Stimulated activated CD8-positive, alpha-beta memory T cell treated with anti-CD3 and anti-CD28 coated beads, Interleukin-4, amount 100 ng/mL, for 48 hours (primary cell): ENCODE measurements around the gene AMER1.
A peak's percentile ranks its signal among the peaks of the same experiment; 100 is the strongest.
"Not testable (repeated sequence)": the region's sequence is repeated elsewhere in the genome, so short reads cannot be mapped to it uniquely, and the experiment has no call there.

Experiments used
- DNase-seq: peaks from one replicate; pipeline ENCODE4 v3.0.0-alpha.2; 2020

AMER1 gene

DNA sequence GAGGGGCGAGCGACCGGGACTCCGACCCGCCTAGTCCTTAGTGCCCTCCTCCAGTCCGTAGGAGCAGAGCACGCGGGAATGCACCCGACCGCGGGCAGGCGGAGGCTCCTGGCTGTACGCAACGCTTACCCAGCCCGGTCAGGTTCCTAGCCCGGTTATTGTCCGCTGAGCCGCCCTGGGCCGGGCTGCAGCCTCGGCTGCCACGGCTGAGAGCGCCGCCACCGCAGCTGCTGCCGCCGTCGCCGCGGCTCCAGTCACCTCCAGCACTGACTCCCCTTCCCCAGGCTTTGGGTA, at the start of gene AMER1:
Gene AMER1 (minus strand): TSS at position 268 of the 294 bp plus-strand sequence. CDS start 12,422 bp downstream, outside the sequence.
- no peak for DNase-seq

DNA sequence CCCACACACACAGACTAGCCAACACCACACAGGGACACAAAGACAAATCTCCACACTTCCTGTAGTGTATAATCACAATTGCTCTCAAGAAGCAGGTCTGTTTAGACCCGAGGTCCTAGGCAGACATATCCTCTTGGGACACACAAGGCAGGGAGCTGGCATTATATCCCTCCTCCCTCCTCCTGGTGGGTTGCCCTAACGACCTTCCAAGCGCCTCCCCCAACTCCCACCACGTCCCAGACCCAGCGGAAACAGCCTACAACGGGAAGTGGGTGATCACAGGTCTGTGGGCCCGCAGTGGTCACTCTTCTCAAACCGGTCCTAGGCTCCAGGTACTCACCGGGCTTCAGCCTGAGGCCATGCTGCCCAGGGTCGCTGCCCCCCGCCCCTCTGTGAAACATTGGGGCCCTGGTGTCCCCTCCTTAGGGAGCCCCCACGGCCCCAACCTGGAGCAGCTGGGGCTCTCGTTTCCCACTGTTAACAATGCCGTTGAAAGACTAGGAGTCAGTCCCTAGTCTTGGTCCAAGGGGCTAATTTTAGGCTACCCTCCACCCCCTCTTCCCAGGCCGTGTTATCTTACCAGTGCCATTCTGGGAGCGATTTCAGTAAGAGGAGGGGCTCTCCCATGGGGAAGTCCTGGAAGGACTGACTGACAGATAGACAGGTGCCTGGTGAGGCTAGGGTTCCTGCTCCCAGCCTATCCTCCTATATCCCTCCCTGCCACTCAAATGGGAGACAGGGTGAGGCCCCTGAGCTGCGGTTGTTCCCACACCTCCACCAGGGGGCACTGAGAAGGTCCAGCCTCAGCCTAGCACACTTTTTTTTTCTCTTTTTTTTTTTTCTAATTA, 24.8 kb upstream of the AMER1 start, which contains the start of gene ASB12:
Gene ASB12 (minus strand): TSS at position 485 of the 848 bp plus-strand sequence. CDS start 4,957 bp downstream, outside the sequence.
- DNase-seq: no peak

DNA sequence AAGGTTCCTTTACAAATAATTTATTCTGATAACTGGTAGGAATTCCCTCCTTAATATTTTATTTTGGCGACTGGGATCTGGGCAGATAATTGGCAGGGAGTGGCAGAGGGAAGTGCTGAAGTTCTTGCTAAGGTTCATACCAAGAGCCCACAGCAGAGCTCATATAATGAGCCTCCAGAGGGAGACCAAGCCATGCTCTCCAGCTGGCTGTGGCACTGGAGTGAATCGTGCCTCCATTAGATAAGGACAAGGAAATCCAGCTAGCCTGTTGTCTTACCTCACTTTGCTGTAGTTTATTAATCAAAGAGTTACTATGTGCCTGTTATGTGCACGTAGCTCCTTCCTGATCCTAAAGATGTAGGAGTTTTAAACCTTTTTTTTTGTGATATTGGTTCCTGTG, 23.6 kb upstream of the AMER1 start:
- DNase-seq: no peak

DNA sequence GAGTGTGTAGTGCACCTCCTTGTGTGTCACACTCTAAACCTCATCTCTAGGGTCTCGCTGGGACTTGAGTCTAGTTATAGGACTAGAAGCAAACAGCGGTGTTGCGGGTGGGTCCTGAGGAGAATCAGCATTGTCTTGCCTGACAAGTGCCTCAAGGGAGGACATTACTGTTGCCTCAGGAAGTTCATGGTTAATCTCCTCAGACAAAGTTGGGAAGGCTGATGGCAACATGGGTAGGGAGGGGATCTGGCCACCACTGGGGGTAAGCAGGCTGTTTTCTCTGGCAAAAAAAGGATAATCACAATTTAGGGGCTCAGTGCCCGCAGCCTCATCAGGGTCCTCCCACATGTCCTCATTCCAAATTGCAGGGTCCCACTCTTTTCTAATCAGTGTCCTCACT, 12.5 kb upstream of the AMER1 start:
- no peak for DNase-seq

DNA sequence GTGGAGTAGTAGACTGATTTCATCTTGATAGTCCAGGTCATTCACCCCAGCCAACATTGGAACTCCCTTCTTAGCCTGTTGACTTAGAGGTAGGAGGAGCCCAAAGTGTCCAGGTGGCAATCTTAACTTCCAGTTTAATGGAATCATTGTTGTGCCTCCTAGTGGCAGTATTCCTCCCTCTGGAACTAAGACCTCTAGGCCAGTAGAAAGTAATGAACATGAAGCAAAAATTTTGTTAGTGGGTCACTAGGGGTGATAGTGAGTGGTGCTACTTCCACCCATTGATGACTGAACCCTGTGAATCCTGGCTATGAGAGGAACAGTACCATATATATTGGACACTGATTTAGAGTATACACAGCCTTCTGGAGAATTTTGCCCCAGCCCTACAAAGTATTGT, 8.5 kb upstream of the AMER1 start:
- not testable (repeated sequence) for DNase-seq

DNA sequence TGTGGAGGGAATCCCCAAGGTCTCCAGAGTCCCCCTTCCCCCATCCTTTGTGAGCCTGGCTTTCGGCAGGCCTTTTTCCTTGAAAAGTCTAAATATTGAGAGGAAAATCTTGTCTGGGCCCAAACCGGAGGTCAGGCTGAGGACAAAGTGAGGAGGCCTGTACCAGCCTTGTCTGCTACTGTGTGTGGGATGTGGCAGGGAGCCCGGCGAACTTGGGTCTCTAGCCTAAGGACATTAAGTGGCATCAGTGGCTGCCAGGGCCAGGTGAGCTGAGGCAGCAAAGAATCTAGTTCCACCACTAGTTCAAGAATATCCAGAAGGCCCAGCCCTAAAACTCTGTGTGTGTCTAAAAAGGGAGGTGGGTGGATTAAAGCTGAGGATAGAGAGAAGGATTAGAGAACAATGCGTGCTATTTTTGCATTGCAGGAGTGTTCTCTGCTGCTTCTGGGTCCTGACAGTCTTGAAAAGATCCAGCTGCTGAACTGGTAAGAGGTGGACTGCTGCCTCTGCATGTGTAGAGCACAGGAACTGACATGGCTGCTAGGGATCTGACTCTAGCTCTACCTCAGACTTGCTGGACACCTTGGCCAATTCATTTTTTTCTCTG, 1.2 kb upstream of the AMER1 start:
- peak; percentile 22 for DNase-seq

DNA sequence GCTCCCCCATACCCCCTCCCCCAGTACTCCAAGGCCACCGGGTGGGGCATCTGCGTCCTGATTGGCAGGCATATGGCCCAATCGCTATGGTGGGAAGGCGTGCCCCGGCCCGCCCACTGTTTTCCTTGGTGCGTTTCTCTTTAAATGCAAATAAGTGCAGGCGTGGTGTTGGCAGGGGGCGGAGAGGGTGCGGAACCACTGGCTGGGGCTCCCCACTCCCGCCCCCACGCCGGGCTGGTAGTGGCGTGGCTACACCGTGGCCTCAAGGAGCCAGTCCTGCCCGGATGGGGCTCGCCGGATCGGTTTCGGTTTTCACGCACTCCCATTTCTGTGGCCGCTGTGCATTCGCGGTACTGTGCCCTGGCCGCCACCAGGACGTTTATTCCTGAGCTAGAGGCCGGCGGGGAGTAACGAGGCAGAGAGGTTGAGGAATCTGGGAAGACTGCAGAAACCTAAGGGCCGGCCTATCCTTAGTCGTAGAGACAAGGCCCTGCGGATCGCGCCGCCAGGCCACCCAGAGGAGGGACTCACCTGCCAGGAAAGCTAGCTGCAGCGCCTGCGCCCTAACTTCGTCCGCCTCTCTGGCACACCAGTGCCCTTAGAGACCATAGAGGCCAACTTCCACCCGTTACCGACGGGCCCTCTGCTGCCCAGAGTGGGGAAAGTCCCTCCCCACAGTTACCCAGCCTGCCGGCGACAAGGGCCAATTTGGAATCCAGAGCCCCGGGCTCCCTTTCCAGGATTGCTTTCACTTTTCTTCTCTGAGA, 410 bp upstream of the AMER1 start:
- DNase-seq: peak; percentile 88

DNA sequence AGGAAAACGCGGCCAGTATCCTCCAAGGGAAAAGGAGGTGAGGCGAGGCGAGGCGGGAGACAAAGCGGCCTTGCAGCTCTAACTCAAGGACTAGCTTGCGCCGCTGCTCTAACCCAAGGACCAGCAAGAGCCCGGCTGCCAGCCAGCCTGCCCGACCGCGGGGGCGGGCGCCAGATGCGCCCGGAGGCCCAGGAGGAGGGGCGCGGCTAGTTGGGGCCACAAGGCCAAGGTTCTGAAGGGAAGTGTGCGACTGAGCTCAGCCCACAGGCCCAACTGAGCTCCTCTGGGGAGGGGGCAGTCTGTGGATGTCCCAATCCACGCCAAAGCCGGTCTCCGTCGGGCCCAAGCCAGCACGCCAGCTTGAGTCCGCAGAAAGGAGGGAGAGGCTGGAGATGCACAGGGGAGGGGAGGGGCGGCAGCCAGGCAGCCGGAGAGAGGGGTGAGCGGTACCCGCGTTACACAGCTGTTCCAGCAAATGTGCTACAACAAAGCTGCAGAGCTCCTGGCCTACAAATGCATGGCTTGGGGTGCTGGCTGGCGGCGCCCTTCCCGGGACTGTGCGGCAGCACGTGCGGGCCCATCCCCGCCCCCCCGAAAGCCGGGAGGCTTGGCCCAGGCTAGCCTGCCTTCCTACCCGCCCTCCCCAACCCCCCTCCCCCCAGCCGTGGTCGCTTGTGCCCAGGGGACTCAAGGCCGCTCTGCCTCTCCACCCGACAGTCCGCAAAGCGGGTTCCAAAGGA, 637 bp downstream of the AMER1 start:
- DNase-seq: peak; percentile 29

DNA sequence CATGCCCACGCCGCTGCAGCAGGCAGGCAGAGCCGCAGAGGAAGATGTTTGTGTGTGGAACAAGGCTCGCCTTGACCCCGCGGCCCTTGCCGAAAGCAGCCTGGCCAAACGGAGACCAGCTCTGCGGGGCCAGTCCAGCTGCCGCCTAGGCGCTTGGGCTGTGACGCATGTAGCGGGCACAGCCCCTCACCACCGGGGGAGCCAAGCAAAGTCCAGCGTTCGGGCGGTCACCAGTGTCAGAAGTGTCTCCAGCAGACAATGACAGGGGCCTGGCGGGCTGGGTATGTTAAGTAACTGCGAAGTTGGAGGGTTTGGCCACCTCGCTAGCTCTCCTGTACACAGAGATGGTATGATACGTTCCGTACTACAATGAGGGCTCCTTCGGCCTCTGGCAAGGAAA, 1.3 kb downstream of the AMER1 start:
- DNase-seq: no peak

DNA sequence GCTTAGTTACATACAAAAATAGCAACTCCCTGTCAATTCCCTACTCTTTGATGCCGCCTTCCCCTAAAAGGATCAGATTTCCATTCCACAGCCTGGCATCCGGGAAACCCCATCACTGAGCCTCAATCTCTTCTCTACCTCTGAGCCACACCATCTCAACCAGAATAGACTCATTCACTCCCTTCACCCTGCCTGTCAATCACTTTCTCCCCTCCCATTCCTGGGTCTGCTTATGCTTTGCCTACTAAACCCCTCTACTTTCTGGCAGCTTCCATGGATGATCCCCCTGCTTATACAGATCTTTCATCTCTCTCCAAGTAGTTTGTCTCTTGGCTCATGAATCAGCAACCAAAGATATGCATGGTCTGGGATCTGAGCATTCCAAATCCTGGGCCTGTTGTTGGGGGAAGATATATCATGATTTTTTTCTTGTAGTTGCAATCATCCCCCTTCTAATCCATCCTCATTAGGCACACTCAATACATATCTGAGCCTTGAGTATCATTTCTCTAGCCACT, 2.6 kb downstream of the AMER1 start:
- DNase-seq: no peak

DNA sequence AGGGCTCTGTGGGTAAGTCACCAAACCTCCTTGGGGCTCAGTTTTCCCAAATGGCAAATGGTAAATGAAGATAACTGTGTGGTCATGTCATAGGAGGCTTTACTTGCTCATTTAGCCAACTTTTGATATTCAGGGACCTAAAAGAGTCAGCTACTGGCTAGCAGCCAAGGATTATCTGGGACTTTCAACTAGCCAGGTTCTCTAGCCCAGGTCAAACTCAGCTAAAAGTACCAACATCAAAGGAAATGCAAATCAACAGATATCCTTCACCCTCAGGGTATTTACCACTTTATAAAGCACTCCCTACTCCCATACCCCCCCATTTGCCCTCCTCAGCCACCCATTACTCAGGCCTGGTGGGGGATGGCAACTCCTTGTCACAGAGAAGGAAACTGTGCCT, 7.5 kb downstream of the AMER1 start:
- no peak for DNase-seq

DNA sequence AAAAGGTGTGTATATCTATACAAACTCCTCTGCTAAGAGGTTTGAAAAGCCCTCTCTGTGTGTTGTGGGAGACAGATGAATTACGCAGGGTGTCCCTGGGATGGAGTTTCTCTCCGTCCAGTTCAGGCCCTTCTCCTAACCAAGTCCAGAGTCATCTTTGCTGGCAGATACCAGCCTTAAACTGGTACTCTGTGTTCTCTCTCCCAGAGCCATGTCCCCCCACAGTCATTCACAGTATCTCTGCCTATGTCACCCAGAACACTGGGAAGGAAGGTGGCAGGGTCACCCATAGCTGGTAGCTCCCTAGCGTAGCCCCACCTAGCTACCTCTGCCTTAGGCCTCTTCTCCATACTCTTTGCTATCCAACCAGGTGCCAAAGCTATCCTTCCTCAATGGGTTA, 8.9 kb downstream of the AMER1 start:
- DNase-seq: no peak

DNA sequence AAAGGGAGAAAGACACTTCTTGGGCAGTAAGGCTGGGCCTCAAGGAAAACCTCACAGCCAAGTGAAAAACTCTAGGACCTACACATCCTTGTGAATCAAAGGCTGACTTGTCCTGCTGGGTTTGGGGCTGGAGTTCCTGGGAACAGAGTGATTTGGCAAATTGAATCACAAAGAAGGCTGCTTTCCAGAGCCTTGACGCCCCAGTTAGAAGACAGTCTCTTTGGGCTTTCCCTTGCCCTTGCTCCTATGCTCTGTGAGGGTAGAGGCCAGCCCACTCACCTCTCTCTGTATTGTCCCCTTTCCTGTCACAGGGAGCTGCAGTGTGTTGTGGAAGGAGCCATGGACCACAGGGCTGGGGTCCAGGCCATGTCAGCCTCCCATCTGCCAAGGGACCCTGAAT, 9.6 kb downstream of the AMER1 start:
- no peak for DNase-seq

DNA sequence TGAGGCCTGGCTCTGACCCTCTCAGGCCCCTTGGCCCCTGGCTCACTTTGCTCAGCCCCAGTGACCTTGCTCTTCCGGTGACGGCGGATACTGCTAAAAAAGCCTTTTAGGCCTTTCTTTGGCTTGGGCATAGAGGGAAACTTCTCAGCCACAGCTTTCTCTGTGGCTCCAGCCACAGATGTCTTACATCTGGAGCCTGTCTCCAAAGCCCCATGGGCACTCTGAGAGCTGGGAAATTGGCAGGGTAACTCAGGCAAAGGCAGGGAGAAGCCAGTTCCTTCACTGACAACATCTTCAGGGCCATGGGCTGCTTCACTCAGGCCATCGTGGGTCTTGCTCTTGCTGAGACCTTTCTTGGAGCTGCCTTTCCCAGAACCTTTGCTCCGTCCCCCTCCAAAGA, 12.8 kb downstream of the AMER1 start:
- DNase-seq: no peak

DNA sequence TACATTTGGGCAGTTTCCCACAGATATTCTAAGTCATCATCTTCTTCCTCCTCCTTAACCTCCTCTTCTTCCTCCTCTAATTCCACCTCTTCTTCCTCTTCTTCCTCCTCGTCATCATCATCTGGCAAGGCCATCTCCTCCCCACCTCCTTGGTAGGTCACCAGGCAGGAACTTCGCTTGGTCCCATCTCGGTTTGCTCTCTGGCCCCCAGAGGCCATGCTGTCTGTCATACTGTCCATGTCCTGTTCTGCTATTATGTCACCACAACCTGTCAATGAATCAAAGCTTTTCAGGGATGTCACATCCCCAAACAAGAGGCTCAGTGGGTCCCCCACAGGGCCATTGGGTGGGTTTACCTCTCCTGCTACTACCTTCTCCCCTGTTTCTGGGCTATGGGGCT, 13.5 kb downstream of the AMER1 start:
- no peak for DNase-seq

DNA sequence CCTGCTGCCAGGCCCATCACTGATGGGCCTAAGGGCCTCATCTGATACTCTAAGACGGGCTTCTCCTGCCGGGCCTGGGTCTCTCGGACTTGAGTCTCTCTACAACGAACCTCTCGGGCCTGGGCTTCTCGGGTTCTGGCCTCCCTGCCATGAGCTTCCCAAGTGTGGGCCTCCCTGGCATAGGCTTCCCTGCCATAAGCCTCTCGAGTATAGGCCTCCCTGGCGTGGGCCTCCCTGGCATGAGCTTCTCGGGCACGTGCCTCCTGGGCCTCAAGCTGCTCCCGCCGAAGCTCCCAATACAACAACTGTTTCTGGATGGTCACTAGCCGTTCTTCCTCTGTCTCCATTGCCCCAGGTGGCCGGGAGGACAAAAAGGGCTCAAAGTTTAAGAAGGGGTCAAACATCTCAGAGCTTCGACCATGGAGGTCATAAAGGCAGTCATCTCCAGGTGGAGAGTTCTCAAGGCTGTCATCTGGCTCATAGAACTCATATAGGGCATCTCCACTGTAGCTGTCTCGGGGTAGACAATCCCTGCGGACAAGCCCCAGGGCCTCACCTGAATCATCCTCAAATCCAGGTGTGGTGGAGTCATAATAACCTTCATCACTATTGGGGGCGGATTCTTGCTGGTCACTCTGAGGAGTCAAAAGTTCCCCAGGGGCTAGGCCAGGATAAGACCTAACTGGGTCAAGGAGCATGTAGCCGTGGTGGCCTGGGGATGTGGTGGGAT, 14.1 kb downstream of the AMER1 start:
- no peak for DNase-seq

DNA sequence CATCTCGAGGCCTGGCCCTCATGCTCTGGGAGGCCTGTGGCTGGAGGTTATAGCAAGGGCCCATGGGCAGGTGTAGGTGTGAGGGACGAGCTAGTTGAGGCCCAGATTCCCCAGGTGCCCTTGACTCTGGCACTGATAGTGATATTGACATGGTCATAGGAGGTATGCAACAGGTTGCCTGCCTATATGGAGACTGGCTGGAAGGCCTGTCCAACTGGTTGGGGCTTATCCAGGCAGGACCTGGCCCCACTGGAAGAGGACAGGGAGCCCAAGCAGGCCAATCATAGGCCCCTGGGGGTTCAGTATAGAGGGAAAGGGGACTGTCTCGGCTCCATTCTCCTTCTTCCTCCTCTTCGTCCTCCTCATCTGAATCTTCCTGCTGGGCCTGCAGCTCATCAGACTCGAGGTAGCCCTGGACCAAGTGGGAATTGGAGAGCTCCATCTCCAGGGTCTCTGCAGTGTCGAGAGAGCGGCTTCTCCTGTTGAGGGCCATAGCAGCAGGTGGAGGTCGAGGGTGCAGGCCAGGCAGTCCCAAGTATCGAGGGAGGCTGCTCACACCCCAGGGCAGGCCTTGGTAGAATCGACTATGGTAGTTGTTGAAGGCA, 15.3 kb downstream of the AMER1 start:
- no peak for DNase-seq

DNA sequence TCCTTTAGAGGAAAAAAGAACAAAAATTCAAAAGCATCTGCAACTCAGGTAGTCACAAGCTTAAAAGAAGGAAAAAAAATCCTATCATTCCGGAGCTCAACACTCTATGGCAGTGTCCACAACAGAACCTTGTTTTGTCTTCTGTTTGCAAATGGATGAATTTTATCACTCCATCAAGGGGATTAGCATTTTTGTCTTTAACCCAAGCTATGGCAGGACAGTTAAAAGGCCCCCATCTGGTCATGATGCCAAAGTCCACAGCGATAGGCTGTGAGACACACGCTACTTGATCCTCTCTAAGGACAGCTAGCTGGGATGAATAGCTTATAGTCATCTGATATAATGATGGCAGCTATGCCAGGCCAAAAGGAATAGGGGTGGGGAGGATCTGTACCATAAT, 16.6 kb downstream of the AMER1 start:
- DNase-seq: no peak

DNA sequence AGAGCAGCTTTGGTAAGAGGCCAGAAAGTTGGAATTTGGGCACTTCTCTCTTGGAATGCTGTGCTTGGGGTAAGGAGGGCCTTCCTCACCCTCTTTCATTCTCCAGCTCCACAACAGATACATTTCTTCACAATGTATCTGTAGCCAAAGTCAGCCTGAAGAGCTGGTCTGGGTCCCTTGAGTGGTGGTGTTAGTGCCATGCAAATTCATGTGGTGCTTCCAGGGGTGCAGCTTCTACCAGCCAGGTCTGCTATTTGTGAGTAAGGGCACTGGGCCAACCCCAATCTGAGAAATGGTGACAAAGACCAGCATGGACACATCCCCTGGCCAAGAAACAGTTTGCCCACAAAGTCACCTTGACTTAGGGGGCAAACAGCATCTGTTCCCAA, 17.8 kb downstream of the AMER1 start:
- DNase-seq: no peak

DNA sequence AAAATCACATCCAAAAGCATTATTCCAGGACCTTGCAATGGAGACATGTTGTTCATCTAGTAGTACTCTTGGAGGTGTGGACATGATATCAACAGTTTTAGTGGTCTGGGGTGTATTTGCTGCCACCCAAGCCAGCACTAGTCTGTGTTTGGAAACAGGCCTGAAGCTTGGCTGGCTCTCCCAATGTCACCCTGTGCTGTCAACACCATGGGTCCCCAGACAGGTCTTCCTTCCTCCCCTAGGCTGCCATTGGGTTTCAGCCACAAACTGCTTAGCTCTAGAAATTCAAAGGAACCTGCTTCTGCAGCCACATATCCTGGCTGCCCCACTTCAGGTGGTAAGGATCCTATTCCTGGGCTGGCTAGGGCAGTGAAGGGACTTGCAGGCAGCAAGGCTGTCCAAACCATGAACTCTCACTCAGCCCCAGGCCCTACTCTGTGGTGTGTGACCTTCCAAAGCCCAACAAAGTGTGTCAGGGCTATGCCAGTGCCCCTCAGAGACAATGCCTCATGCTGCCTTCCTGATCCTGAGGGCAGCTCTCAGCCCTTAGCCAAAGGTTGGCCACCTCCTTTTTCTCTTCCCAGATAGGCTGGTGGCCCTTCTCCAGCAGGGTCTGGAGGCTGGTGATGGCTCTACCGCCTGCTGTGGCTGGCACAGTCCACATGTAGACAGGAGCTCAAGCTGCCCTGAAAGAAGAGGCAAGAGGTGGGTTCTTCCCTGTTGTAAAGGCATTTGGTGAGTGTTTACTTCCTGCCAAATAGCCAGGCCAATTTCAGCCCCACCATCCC, 18.3 kb downstream of the AMER1 start:
- DNase-seq: no peak

DNA sequence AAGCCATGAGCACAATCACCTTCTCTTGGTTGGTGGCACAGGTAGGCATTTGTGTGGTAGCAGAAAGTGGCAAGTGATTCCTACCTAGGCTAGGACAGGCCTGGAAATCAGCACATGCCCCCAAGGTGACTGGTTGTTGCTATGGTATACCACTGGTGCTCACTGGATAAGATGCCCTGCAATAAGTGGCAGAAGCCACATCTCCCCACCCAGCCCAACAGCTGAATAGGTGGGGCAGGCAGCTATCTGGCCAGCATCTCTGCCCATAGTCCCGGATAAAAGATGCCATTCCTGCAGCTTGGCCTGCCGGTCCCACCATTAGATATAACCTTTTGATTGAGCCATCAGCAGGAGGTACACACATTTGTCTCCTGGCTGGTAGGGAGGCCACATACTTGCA, 21.1 kb downstream of the AMER1 start:
- no peak for DNase-seq
